ENCODE results near the gene NPAS3.

DNA sequence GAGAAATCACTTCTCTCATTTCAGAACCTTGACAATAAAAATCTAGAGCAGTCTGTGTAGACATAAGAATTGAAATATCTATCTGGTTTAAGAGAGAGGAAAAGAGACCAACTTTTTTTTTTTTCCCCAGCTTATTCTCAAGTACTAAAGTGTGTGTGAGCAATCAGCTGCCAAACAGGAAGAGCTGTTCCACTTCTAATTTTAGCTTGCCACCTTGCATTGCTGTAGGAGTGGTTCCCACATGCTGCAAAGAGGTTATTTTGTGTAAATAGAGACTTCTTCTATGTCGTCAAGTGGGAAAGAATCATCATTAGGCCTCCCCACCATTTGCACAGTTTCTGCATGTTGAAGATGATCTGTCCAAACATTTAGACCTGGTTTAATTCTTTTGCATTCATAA, 142.6 kb downstream of the NPAS3 start:
- TF ChIP-seq TAF1 (IDR thresholded peaks at IDR 0.05; ENCODE audit: borderline replicate concordance, insufficient read depth, low read length), result no peak
- TF ChIP-seq POLR2AphosphoS5 (IDR thresholded peaks at IDR 0.05; ENCODE audit: low read depth, low read length), result no peak
- TF ChIP-seq, protein P1, sequence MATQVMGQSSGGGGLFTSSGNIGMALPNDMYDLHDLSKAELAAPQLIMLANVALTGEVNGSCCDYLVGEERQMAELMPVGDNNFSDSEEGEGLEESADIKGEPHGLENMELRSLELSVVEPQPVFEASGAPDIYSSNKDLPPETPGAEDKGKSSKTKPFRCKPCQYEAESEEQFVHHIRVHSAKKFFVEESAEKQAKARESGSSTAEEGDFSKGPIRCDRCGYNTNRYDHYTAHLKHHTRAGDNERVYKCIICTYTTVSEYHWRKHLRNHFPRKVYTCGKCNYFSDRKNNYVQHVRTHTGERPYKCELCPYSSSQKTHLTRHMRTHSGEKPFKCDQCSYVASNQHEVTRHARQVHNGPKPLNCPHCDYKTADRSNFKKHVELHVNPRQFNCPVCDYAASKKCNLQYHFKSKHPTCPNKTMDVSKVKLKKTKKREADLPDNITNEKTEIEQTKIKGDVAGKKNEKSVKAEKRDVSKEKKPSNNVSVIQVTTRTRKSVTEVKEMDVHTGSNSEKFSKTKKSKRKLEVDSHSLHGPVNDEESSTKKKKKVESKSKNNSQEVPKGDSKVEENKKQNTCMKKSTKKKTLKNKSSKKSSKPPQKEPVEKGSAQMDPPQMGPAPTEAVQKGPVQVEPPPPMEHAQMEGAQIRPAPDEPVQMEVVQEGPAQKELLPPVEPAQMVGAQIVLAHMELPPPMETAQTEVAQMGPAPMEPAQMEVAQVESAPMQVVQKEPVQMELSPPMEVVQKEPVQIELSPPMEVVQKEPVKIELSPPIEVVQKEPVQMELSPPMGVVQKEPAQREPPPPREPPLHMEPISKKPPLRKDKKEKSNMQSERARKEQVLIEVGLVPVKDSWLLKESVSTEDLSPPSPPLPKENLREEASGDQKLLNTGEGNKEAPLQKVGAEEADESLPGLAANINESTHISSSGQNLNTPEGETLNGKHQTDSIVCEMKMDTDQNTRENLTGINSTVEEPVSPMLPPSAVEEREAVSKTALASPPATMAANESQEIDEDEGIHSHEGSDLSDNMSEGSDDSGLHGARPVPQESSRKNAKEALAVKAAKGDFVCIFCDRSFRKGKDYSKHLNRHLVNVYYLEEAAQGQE (IDR thresholded peaks at IDR 0.05; ENCODE audit: insufficient read depth in 1 of 2, low read depth in 2 of 2, low read length in 2 of 2), result no peak

Data from PFSK-1 (cell line).